ENCODE results near the gene FBXL3.

DNA sequence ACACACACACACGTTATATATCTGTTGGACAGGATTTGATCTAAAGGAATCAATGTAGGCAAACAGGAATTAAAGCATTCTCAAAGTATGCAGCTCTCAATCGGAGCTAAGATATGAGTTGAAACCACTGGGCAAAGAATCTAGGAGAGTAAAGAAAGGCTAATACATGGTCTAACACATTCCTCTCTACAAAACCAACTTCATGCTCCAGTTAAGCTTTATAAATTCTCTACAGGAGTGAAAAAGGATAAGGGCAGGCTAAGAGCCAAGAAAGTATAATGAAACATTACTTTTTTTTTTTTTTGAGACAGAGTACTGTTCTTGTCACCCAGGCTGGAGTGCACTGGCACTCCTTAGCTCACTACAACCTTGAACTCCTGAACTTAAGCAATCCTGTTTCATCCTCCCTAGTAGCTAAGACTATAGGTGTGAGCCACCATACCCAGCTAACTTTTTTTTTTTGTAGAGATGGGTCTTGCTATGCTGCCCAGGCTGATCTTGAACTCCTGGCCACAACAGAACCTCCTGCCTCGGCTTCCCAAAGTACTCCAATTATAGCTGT, 10.6 kb downstream of the FBXL3 start:
- TF ChIP-seq, protein P1, sequence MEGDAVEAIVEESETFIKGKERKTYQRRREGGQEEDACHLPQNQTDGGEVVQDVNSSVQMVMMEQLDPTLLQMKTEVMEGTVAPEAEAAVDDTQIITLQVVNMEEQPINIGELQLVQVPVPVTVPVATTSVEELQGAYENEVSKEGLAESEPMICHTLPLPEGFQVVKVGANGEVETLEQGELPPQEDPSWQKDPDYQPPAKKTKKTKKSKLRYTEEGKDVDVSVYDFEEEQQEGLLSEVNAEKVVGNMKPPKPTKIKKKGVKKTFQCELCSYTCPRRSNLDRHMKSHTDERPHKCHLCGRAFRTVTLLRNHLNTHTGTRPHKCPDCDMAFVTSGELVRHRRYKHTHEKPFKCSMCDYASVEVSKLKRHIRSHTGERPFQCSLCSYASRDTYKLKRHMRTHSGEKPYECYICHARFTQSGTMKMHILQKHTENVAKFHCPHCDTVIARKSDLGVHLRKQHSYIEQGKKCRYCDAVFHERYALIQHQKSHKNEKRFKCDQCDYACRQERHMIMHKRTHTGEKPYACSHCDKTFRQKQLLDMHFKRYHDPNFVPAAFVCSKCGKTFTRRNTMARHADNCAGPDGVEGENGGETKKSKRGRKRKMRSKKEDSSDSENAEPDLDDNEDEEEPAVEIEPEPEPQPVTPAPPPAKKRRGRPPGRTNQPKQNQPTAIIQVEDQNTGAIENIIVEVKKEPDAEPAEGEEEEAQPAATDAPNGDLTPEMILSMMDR (IDR thresholded peaks at IDR 0.05): no peak
- TF ChIP-seq POLR2A (IDR thresholded peaks at IDR 0.05): no peak

All from right lobe of liver (tissue), 4 donors.